ENCODE measurements around the gene LONP1.

- TF ChIP-seq, protein P1, sequence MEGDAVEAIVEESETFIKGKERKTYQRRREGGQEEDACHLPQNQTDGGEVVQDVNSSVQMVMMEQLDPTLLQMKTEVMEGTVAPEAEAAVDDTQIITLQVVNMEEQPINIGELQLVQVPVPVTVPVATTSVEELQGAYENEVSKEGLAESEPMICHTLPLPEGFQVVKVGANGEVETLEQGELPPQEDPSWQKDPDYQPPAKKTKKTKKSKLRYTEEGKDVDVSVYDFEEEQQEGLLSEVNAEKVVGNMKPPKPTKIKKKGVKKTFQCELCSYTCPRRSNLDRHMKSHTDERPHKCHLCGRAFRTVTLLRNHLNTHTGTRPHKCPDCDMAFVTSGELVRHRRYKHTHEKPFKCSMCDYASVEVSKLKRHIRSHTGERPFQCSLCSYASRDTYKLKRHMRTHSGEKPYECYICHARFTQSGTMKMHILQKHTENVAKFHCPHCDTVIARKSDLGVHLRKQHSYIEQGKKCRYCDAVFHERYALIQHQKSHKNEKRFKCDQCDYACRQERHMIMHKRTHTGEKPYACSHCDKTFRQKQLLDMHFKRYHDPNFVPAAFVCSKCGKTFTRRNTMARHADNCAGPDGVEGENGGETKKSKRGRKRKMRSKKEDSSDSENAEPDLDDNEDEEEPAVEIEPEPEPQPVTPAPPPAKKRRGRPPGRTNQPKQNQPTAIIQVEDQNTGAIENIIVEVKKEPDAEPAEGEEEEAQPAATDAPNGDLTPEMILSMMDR (IDR thresholded peaks at IDR 0.05): no peak
- TF ChIP-seq POLR2A (IDR thresholded peaks at IDR 0.05): no peak
Measured at GRCh38 chr19:5698635-5699422, 21.1 kb downstream of the LONP1 start.

Data from thyroid gland (tissue), 4 donors.